ENCODE results near the gene IGSF23. TPM values are rescaled to one million over a fixed set of nuclear protein-coding genes. Genes with fewer than 3 reads are reported as not detected.

Gene IGSF23
- total RNA-seq, 2 donors from 2014 or later: not detected

DNA sequence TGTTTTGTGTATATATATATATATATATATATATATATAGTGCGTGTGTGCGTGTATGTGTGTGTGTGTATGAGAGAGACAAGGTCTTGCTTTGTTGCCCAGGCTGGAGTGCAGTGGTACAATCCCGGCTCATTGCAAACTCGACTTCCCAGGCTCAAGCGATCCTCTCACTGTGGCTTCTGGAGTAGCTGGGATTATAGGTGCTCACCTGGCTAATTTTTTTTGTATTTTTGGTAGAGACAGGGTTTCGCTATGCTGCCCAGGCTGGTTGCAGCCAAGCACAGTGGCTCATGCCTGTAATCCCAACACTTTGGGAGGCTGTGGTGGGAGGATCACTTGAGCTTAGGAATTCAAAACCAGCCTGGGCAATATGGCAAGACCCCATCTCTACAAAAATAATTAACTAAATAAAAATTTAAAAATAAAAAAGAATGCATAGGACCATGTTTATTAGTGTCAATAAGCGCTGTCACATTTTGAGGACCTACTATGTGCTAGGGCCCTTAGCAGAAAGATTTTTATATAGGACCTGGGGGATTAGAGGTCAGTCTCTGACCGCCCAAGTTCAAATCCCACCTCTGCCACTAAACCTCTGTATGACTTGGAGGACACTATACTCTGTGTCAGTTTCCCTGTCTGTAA, 32.2 kb downstream of the IGSF23 start:
- Histone ChIP-seq H3K4me1 (ENCODE audit: control insufficient read depth, insufficient read depth, low read length) (no peaks in the 10 kb centered on the region), H3K27me3 (ENCODE audit: control insufficient read depth, insufficient read depth, low read length, poor library complexity, severe bottlenecking) (no peaks in the 10 kb centered on the region), H3K27ac (ENCODE audit: low read depth, low read length) (no peak overlapping the region), H3K9ac (ENCODE audit: extremely low read depth, low read length, poor library complexity, severe bottlenecking) (no peak overlapping the region), H3K36me3 (ENCODE audit: control insufficient read depth, insufficient read depth, low read length) (peaks cover 33% of the 10 kb centered on the region), H3K9me3 (ENCODE audit: control insufficient read depth, low read length) (no peaks in the 10 kb centered on the region), H3K4me3 (ENCODE audit: low read length) (no peak overlapping the region)
- peaks cover 38% of the 10 kb centered on the region for H3K36me3 Mint-ChIP-seq (ENCODE audit: low read depth)
- no peak overlapping the region for H3K4me3 Mint-ChIP-seq
- no peak overlapping the region for H3K27ac Mint-ChIP-seq
- WGBS, 2 experiments (ENCODE audit: insufficient coverage in 1 of 2, insufficient read length in 1 of 2): 90 to 92% methylated on average over 4 to 7 of the region's 8 CpGs
- no peak for DNase-seq
- peaks cover 17% of the 10 kb centered on the region for H3K27me3 Mint-ChIP-seq (ENCODE audit: insufficient read depth)
- H3K4me1 Mint-ChIP-seq: no peaks in the 10 kb centered on the region
- H3K9me3 Mint-ChIP-seq: no peaks in the 10 kb centered on the region
- TF ChIP-seq, protein P1, sequence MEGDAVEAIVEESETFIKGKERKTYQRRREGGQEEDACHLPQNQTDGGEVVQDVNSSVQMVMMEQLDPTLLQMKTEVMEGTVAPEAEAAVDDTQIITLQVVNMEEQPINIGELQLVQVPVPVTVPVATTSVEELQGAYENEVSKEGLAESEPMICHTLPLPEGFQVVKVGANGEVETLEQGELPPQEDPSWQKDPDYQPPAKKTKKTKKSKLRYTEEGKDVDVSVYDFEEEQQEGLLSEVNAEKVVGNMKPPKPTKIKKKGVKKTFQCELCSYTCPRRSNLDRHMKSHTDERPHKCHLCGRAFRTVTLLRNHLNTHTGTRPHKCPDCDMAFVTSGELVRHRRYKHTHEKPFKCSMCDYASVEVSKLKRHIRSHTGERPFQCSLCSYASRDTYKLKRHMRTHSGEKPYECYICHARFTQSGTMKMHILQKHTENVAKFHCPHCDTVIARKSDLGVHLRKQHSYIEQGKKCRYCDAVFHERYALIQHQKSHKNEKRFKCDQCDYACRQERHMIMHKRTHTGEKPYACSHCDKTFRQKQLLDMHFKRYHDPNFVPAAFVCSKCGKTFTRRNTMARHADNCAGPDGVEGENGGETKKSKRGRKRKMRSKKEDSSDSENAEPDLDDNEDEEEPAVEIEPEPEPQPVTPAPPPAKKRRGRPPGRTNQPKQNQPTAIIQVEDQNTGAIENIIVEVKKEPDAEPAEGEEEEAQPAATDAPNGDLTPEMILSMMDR (conservative IDR thresholded peaks at IDR 0.05): no peak

DNA sequence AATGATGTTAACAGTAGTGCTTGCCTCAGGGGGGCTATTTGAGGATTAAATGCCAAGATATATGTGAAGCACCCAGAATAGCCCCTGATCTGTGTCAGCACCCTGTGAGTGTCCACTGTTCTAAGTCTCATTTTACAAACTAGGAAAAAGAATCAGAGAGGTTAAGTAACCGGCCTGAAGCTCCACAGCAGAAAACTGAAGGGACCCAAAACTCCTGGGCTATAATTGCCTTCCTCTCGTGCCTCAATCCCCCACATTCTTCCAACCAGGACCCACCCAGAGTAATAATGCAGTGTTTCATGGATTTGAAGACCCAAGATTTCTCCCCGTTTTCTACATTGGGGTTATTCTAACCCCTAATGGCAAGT, 32.7 kb downstream of the IGSF23 start:
- 96 to 100% methylated on average over 2 to 3 of the region's 3 CpGs for WGBS, 2 experiments (ENCODE audit: insufficient coverage in 1 of 2, insufficient read length in 1 of 2)
- no peaks in the 10 kb centered on the region for H3K27me3 ChIP-seq (ENCODE audit: control insufficient read depth, insufficient read depth, low read length, poor library complexity, severe bottlenecking)
- H3K9ac ChIP-seq (ENCODE audit: extremely low read depth, low read length, poor library complexity, severe bottlenecking): no peak overlapping the region
- no peak for DNase-seq
- H3K4me3 ChIP-seq (ENCODE audit: low read length): no peak overlapping the region
- peaks cover 38% of the 10 kb centered on the region for H3K36me3 ChIP-seq (ENCODE audit: control insufficient read depth, insufficient read depth, low read length)
- no peaks in the 10 kb centered on the region for H3K4me1 ChIP-seq (ENCODE audit: control insufficient read depth, insufficient read depth, low read length)
- Mint-ChIP-seq H3K36me3 (ENCODE audit: low read depth) (peaks cover 41% of the 10 kb centered on the region), H3K27ac (no peak overlapping the region), H3K4me3 (no peak overlapping the region), H3K27me3 (ENCODE audit: insufficient read depth) (peaks cover 17% of the 10 kb centered on the region), H3K9me3 (no peaks in the 10 kb centered on the region), H3K4me1 (no peaks in the 10 kb centered on the region)
- H3K27ac ChIP-seq (ENCODE audit: low read depth, low read length): no peak overlapping the region
- TF ChIP-seq, protein P1 (conservative IDR thresholded peaks at IDR 0.05): no peak
- H3K9me3 ChIP-seq (ENCODE audit: control insufficient read depth, low read length): no peaks in the 10 kb centered on the region

DNA sequence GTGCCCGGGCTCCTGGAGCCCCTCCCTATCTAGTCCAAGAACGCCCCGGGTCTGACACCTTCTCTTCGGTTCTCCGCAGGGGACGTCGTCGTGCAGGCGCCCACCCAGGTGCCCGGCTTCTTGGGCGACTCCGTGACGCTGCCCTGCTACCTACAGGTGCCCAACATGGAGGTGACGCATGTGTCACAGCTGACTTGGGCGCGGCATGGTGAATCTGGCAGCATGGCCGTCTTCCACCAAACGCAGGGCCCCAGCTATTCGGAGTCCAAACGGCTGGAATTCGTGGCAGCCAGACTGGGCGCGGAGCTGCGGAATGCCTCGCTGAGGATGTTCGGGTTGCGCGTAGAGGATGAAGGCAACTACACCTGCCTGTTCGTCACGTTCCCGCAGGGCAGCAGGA, 33.8 kb downstream of the IGSF23 start:
- no peak overlapping the region for H3K4me3 Mint-ChIP-seq
- no peaks in the 10 kb centered on the region for H3K4me1 Mint-ChIP-seq

More for the DNA sequence above, 33.8 kb downstream of the IGSF23 start:
- Mint-ChIP-seq H3K27ac (no peak overlapping the region), H3K9me3 (no peaks in the 10 kb centered on the region), H3K27me3 (ENCODE audit: insufficient read depth) (peaks cover 10% of the 10 kb centered on the region), H3K36me3 (ENCODE audit: low read depth) (peaks cover 47% of the 10 kb centered on the region)
- Histone ChIP-seq H3K36me3 (ENCODE audit: control insufficient read depth, insufficient read depth, low read length) (peaks cover 48% of the 10 kb centered on the region), H3K27me3 (ENCODE audit: control insufficient read depth, insufficient read depth, low read length, poor library complexity, severe bottlenecking) (no peaks in the 10 kb centered on the region), H3K27ac (ENCODE audit: low read depth, low read length) (no peak overlapping the region), H3K4me1 (ENCODE audit: control insufficient read depth, insufficient read depth, low read length) (no peaks in the 10 kb centered on the region), H3K9me3 (ENCODE audit: control insufficient read depth, low read length) (no peaks in the 10 kb centered on the region), H3K4me3 (ENCODE audit: low read length) (no peak overlapping the region), H3K9ac (ENCODE audit: extremely low read depth, low read length, poor library complexity, severe bottlenecking) (no peak overlapping the region)
- TF ChIP-seq, protein P1 (conservative IDR thresholded peaks at IDR 0.05): no peak
- no peak for DNase-seq
- 95 to 96% methylated on average over 31 of the region's 31 CpGs for WGBS, 2 experiments (ENCODE audit: insufficient coverage in 1 of 2, insufficient read length in 1 of 2)
